ENCODE results near the gene VPS33A.

VPS33A gene

DNA sequence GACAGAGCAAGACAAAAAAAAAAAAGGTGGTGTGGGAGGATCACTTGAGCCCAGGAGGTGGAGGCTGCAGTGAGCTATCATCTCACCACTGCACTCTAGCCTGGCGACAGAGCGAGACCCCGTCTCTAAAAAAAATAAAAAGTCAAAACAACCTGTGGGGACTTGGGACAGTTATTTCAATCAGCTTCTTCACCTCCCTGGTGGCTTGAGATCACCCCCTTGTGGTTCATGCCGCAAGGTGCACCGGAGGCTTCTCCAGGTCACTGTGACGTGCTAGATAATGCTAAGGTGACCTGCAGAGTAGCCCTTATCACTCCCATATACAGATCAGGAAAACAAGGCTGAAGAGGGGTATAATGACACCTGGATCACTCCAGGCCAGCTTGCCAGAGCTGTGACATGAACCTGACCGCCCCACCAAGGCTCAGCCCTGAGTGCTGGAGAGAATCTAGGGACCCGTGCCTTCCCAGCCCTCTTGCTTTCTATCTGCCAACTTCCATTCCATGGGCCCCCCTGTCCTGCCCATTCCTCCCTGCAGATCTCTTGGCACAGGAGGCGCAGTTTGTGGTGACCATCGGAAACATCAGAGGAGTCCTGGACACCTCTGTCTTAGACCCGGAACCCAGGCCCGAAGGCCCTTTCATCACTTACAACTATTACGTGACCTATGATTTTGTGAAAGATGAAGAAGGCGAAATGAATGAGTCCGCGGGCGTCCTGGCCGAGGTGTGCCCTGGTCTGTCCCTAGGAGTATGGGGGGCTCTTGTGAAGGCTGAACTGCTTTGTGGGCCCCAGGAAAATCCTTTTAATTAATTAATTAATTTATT is 75.2 kb downstream of the VPS33A start:
- peak; percentile 61 for DNase-seq
- ATAC-seq (replicated peaks) = peak; percentile 93 to 97
- Mint-ChIP-seq H3K4me3 (no peak overlapping the region), H3K9me3 (peaks cover 0 to 5% of the 10 kb centered on the region in 2 donors), H3K4me1 (no peaks in the 10 kb centered on the region), H3K27ac (no peak overlapping the region), H3K36me3 (peaks cover 0 to 5% of the 10 kb centered on the region in 2 donors), H3K27me3 (peaks cover 0 to 11% of the 10 kb centered on the region in 2 donors)

DNA sequence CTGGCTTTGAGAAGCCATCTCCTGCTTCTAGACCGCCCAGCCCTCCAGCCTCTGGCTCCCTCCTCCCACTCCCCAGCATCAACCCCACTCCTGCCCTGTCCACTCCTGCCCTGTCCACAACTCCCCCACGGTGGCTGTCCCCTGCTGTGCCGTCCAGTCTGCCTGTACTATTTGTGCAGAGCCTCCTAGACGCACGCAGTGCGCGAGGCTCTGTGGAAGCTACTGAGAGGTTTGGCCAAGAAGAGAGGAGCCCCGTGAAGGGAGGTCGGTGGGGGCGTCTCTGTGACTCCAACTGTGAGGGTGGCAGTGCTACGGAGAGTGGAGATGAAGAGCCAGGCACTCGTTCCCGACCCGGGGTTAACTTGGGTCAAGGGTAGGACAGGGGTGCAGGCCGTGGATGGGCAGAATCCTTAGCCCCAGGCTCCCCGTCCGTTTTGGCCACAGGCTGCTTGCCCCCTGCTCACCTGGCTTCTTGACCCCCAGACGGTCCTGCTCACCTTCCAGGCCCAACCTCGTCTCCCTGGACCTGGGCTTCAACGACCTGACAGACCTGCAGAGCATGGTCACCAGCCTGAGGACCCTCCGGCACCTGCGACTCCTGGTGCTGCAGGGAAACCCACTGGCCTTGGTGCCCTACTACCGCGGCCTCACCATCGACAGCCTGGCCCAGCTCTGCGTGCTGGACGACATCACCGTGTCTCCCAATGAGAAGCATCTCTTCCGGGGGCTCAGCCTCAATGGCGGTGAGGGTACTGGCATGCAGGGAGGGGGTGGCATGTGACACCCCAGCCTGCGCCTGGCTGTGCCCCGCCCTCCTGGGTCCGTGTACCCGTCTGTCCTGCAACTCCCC is 76.4 kb downstream of the VPS33A start:
- ATAC-seq (replicated peaks) (no peak), DNase-seq (no peak)
- peaks cover 0 to 11% of the 10 kb centered on the region in 2 donors for H3K27me3 Mint-ChIP-seq
- H3K27ac Mint-ChIP-seq = no peak overlapping the region
- peaks cover 0 to 2% of the 10 kb centered on the region in 2 donors for H3K9me3 Mint-ChIP-seq
- H3K36me3 Mint-ChIP-seq = no peaks in the 10 kb centered on the region
- H3K4me1 Mint-ChIP-seq = peaks cover 2 to 4% of the 10 kb centered on the region in 2 donors
- H3K4me3 Mint-ChIP-seq = no peak overlapping the region

DNA sequence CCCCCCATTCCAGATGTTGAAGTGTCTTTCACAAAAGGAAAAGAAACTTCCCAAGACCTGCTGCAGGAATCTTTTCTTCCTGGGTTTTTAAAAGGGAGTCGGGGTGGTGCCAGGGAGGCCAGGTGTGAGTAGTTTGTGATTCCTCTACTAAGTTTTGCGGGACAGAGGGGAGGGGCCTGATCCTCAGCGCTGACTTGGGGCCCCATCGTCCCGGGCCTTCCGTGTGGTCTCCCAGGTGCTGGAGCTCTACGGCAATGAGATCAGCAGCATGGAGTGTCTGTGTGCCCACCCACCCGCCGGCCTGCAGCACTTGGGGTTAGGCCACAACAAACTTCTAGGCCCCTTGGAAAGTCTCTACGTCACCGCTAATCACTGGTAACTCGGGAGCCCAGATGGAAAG is 78.8 kb downstream of the VPS33A start:
- Mint-ChIP-seq H3K27me3 (peaks cover 3 to 6% of the 10 kb centered on the region in 2 donors), H3K4me3 (no peak overlapping the region), H3K27ac (no peak overlapping the region), H3K9me3 (no peaks in the 10 kb centered on the region), H3K36me3 (no peaks in the 10 kb centered on the region), H3K4me1 (peaks cover 14 to 25% of the 10 kb centered on the region in 2 donors)
- ATAC-seq (replicated peaks) = no peak
- no peak for DNase-seq

DNA sequence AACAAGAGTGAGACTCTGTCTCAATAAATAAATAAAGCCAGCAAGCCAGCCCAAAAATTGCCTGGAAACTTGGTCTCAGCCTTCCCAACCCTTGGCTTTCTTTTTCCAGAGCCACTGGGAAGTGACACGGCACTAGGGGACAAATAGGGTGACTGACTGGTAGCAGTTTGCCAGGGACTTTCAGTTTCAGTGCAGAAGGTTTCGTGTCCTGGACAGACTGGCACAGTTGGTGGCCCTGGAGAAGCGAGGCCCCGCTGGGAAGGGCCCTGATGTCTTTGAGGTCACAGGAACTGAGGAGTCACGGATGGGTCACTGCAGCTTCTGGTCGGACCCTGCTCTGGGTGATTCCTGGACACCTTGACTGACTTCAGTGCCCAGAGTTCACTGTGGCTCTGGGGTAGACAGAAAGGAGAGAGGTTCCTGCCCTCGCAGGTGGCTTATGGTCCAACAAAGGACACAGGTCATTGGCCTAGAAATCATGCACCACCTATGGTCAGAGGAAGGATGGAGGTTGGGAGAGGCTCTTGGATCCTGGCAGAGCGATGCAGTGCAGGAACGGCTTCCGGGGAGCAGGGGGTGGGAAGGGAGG is 80.7 kb downstream of the VPS33A start:
- H3K4me1 Mint-ChIP-seq = peaks cover 14 to 31% of the 10 kb centered on the region in 2 donors

DNA sequence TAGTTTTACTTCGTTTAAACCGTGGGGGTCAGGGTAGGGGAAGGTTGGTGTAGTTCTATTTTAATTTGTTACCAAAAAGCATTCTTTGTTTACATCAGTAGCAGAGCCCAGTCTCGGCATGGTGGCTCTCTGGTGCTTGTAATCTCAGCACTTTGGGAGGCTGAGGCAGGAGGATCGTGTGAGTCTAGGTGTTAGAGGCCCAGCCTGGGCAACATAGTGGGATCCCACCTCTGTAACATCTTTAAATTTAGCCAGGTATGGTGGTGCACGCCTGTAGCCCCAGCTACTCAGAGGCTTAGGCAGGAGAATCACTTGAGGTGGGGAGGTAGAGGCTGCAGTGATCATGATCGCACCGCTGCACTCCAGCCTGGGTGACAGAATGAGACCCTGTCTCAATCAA is 81.2 kb downstream of the VPS33A start:
- H3K27ac Mint-ChIP-seq = peak overlapping the region; percentile 88

More for the DNA sequence above, 80.7 kb downstream of the VPS33A start:
- ATAC-seq (replicated peaks) (no peak), DNase-seq (no peak)
- H3K9me3 Mint-ChIP-seq = no peaks in the 10 kb centered on the region
- H3K4me3 Mint-ChIP-seq = no peak overlapping the region
- peaks cover 0 to 3% of the 10 kb centered on the region in 2 donors for H3K27me3 Mint-ChIP-seq
- peak overlapping the region; percentile 53 for H3K27ac Mint-ChIP-seq
- no peaks in the 10 kb centered on the region for H3K36me3 Mint-ChIP-seq

DNA sequence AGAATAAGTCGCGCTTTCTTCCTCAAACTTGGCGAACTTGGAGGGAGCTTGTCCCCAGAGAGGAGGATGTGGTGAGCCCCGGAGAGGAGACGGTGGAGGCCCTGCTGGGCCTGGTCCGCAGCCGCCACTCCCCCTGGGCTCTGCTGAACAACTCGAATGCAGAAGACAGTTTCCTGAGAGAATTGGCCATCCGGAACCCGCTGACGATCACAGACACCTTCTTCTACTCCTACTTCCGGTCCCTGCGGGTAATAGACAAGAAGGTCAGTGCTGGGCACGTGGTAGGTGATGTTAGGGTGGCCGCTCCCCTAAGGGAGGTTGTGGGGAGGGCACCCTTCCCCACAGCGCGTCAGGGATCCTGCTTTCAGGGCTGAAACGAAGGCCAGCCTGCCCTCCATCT is 81.8 kb downstream of the VPS33A start:
- Mint-ChIP-seq H3K4me1 (peaks cover 14 to 31% of the 10 kb centered on the region in 2 donors), H3K4me3 (peak overlapping the region; percentile 70 to 72), H3K9me3 (no peaks in the 10 kb centered on the region), H3K36me3 (no peaks in the 10 kb centered on the region), H3K27ac (peak overlapping the region; percentile 88), H3K27me3 (peaks cover 0 to 3% of the 10 kb centered on the region in 2 donors)
- DNase-seq (peak; percentile 51), ATAC-seq (replicated peaks) (peak; percentile 84 to 85)

More for the DNA sequence above, 81.2 kb downstream of the VPS33A start:
- no peak overlapping the region for H3K4me3 Mint-ChIP-seq
- peaks cover 0 to 3% of the 10 kb centered on the region in 2 donors for H3K27me3 Mint-ChIP-seq
- no peaks in the 10 kb centered on the region for H3K36me3 Mint-ChIP-seq
- ATAC-seq (replicated peaks) (no peak), DNase-seq (no peak)
- H3K4me1 Mint-ChIP-seq = peaks cover 14 to 31% of the 10 kb centered on the region in 2 donors
- no peaks in the 10 kb centered on the region for H3K9me3 Mint-ChIP-seq

DNA sequence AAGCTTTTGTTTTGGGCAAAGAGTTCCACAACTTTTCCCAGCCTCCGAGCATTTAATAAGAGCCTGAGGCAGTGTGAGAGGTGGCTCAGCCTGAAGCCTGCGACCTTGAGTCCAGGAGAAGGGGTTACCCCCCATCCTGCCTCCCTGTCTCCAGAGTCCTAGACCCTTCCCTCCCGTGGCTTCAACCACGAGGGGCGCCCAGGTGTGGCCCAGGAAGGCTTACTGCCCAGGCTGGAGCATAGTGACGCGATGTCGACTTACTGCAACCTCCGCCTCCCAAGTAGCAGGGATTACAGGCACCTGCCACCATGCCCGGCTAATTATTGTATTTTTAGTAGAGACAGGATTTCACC is 82.7 kb downstream of the VPS33A start:
- Mint-ChIP-seq H3K36me3 (no peaks in the 10 kb centered on the region), H3K9me3 (no peaks in the 10 kb centered on the region), H3K27me3 (peaks cover 0 to 6% of the 10 kb centered on the region in 2 donors), H3K4me1 (peaks cover 14 to 31% of the 10 kb centered on the region in 2 donors), H3K27ac (peak overlapping the region; percentile 31), H3K4me3 (peak overlapping the region; percentile 62 to 83)
- DNase-seq = no peak
- no peak for ATAC-seq (replicated peaks)

DNA sequence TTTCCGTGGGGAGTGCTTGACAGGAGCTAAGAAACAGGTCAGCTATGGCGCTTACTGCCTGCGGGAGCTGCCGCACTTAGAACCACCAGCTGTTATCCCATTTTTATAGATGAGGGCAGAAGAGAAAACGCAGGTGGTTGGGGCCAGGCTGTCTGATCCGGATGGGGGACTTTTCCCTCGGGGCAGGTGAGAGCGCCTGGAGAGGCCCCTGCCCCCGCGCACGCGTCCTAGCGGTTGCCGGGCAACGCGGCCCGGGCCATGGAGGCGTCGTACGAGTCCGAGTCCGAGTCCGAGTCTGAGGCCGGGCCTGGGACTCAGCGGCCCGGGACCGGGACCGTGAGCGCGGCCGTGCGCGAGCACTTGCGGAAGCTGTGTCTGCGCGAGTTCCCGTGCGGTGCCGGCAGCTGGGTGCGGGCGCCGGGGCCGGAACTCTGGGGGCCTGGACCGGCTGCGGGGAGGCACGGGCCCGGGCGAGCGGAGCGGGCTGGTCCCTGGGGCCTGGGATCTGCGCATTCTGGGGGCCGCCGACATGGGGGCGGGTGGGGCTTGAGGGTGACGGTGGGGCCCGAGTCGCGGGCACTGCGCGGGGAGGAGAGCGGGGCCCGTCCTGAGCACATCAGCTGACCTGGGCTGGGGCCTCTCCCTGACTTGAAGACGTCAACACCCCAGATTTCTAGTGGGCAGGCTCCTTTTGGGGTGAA is 83.3 kb downstream of the VPS33A start, which contains the start of gene LRRC43:
Gene LRRC43 (plus strand): TSS at position 237 of the 701 bp plus-strand sequence. CDS start 22 bp downstream, at position 259.
- peaks cover 0 to 6% of the 10 kb centered on the region in 2 donors for H3K27me3 Mint-ChIP-seq
- ATAC-seq (replicated peaks) (peak; percentile 59 to 64), DNase-seq (no peak)
- H3K36me3 Mint-ChIP-seq = no peaks in the 10 kb centered on the region
- peak within 1 kb of the TSS; percentile 88 for H3K27ac Mint-ChIP-seq
- H3K9me3 Mint-ChIP-seq = no peaks in the 10 kb centered on the region
- peaks cover 14 to 31% of the 10 kb centered on the region in 2 donors for H3K4me1 Mint-ChIP-seq
- H3K4me3 Mint-ChIP-seq = peak within 1 kb of the TSS; percentile 83 to 85

Data from stimulated activated naive B cell treated with anti-CD40 and anti-IgM and Interleukin-4, amounts not matched to agents 10 μg/mL and 1 μg/mL and 100 μg/mL, for 72 hours (primary cell).